GM21529 (cell line): ENCODE results near the gene P2RY8.
A peak's percentile ranks its signal among the peaks of the same experiment; 100 is the strongest.
"Not testable (repeated sequence)": the region's sequence is repeated elsewhere in the genome, so short reads cannot be mapped to it uniquely, and the experiment has no call there.

Experiments used
- ATAC-seq: cut with Tn5 transposase; IDR thresholded peaks from one replicate; pipeline ENCODE4 v1.9.1; 2021; ENCODE audit not compliant: unreplicated experiment

The P2RY8 gene

DNA sequence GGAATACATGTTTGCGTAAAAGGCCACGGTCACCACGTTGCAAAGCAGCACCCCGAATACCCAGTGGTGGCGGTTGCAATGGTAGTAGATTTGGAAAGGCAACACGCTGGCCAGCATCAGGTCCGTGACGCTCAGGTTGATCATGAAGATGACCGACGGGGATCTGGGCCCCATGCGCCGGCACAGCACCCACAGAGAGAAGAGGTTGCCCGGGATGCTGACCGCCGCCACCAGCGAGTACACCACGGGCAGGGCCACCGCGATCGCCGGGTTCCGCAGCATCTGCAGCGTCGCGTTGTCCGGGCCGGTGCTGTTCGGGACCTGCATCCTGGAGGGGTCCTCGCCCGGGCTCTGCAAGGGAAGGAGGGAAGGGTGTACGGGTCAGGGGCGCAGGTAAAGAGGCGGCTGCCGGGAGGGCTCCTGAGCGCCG lies 70.7 kb downstream of the P2RY8 start:
- no peak for ATAC-seq

DNA sequence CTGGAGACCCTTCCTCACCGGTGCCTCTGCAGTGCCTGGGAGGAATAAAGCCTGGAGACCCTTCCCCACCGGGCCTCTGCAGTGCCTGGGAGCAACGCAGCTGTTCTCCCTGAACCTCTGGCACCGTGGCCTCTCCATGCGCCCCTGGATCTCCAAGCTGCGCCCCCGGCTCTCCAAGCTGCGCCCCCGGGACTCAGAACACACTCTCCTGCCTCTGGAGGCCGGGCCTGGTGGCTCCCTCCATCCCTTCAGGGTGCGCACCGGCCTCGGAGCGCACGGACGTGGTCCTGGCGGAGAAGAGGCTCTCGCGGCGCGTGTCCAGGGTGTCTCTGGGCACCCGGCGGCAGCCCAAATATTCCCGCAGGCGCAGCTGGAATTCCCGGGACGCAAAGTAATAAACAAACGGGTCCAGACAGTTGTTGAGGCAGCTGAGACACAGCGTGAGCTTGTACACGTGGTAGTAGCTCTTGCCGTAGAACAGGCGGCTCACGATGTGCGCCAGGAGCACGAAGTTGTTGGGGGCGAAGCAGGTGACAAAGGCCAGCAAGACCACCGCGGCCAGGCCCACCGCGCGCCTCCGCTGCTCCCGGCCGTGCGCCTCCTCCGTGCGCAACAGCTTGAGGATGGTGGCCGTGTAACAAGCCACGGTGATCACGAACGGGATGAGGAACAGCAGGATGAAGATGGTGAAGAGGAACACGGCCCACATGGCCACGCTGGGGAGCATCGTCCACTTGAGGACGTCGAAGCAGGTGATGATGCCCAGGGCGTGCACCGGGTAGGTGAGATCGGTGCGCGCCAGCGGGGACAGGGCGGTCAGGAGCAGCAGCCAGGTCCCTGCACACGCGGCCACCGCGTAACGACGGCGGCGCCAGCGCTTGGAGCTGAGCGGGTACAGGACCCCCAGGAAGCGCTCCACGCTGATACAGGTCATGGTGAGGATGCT lies 71.4 kb downstream of the P2RY8 start:
- no peak for ATAC-seq

- ATAC-seq, result no peak
Observed at GRCh38 chrX:1464971-1465285, 72.1 kb downstream of the P2RY8 start.

DNA sequence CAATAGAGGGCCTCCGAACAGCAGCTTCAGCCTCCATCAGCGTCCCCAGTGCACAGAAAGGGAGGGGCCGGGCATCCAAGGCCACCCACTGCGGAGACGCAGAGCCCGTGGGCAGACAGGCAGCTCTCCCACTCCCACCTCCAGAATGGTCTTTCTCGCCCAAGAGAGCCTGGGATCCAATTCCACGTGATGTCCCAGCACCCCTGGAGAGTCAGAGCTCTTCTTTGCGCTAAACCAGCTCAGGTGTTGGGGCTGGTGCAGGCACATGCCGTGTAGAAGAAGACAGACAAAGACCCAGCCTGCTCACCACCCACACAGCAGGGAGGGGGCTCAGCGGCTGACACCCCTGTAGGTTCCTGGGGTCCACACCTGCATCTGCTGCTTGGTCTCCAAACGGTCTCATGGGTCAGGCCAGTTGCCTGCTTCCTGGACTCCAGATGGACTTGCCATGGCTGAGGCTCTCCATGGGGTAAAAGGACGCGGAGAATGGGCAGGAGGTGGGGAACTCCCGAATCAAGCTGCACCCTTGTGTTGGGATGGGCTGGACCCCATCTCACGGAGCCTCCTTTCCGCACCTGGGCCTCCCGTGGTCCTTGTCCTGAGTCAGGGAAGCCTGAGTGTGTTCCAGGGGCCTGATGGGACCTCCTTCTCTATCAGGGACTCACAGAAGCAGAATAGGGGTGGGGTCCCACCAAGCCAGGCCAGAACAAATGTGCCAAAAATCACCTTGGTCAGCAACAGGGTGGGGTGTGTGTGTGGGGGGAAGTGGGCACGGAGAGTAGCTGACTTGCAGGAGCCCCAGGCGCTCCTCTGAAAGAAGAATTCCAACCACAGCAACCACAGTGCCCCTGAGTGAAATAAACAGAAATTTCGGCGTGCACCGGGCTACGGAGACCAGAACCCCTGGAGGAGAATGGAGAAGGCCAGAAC lies 72.7 kb downstream of the P2RY8 start:
- no peak for ATAC-seq

DNA sequence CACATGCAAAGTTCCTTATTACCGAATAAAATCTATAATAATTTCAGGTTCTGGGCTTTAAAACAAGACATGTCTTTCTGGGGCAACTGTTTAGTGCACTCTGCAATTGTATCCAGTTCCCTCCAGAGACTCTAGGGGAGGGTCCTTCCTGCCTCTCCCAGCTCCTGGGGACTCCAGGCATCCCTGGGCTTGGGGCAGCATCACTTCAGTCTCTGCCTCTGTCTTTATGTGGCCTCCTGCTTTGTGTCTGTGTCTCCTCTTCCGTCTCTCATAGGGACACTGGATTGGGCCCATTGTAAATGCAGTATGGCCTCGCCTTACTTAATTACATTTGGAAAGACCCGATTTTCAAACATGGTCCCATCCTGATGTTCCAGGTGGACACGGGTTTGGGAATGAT lies 73.4 kb downstream of the P2RY8 start:
- ATAC-seq, result no peak

- ATAC-seq, result no peak
Observed at GRCh38 chrX:1462596-1463251, 74.3 kb downstream of the P2RY8 start.

GRCh38 chrX:1462110-1462509 lies 74.9 kb downstream of the P2RY8 start:
- ATAC-seq, result no peak

- ATAC-seq, result no peak
Observed at GRCh38 chrX:1455948-1456280, 81.1 kb downstream of the P2RY8 start.

- peak; percentile 46 for ATAC-seq
Observed at GRCh38 chrX:1453951-1454785, 82.8 kb downstream of the P2RY8 start.

DNA sequence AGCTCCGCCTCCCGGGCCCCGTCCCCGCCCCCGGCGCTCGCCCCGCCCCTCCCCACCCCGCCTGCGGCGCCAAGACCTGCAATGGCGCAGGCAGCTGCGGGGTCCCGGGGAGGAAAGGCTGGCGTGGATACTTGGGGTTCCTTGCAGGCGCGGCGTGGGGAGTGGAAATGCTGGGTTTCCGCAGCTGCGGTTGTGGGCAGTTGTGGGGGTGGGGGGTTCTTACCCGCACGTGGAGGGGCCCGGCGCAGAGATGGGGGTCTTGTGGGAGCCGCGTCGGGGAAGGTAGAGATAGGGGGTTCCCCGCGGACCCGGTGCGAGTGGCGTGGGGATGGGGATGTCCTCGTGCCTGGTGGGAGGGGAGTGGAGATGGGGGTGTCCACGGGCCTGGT lies 83.6 kb downstream of the P2RY8 start:
- peak; percentile 3 for ATAC-seq

DNA sequence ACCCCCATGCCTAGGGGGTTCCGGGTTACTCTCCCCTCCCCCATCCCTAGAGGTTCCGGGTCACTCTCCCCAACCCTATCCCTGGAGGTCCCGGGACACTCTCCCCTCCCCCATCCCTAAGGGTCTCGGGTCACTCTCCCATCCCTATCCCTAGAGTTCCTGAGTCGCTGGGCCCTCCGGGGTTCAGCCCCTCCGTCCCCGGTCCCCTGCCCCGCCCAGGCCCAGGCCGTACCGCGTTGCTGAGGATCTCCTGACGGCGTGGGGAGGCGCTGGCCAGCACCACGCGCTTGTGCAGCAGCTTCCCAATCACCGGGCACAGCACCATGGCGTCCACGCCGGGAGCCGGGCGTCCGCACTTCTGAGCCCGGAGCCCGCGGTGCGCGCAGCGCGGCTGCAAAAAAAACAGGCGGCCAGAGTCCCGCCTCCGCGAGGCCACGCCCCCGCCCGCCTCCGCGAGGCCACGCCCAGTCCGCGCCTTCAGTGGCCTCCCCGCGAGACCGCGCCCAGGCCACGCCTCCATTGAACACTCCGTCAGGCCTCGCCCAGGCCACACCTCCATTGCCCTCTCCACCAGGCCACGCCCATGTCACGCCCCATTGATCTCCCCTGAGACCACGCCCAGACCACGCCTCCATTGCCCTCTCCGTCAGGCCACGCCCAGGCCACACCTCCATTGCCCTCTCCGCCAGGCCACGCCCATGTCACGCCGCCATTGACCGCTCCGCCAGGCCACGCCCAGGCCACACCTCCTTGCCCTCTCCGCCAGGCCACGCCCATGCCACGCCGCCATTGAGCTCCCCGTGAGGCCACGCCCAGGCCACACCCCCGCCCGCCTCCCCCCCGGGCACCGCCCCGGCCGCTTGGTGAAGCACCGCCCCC lies 84.2 kb downstream of the P2RY8 start, which contains the start of gene ASMTL:
ASMTL (minus strand) TSS at position 394 of the 879 bp plus-strand sequence; CDS start at position 325, 69 bp downstream.
- peak; percentile 75 for ATAC-seq

GRCh38 chrX:1451661-1452515 lies 85.1 kb downstream of the P2RY8 start:
- ATAC-seq, result no peak

DNA sequence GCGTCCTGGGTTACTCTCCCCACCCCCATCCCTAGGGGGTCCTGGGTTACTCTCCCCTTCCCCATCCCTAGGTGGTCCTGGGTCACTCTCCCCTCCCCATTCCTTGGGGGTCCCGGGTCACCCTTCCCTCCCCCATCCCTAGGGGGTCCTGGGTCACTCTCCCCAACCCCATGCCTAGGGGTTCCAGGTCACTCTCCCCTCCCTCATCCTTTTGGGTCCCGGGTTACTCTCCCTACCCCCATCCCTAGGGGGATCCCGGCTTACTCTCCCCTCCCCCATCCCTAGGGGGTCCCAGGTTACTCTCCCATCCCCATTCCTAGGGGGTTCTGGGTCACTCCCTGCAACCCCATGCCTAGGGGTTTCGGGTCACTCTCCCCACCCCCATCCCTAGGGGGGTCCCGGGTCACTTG lies 85.7 kb downstream of the P2RY8 start:
- no peak for ATAC-seq

DNA sequence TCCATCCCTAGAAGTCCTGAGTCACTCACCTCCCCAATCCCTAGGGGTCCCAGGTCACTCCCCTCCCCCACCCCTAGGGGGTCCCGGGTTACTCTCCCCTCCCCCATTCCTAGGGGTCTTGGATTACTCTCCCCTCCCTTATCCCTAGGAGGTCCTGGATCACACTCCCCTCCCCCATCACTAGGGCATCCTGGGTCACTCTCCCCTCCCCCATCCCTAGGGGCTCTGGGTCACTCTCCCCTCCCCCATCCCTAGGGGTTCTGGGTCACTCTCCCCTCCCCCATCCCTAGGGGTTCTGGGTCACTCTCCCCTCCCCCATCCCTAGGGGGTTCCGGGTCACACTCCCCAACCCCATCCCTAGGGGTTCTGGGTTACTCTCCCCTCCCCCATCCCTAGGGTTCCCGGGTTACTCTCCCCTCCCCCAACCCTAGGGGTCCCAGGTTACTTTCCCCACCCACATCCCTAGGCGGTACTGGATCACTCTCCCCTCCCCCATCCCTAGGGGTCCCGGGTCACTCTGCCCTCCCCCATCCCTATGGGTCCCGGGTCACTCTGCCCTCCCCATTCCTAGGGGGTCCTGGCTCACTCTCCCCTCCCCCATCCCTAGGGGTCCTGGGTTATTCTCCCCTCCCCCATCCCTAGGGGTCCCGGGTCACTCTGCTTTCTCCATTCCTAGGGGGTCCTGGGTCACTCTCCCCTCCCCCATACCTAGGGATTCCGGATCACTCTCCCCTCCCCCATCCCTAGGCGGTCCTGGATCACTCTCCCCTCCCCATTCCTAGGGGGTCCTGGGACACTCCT lies 86.4 kb downstream of the P2RY8 start:
- ATAC-seq, result no peak

- ATAC-seq, result no peak
Observed at GRCh38 chrX:1449823-1450149, 87.2 kb downstream of the P2RY8 start.

DNA sequence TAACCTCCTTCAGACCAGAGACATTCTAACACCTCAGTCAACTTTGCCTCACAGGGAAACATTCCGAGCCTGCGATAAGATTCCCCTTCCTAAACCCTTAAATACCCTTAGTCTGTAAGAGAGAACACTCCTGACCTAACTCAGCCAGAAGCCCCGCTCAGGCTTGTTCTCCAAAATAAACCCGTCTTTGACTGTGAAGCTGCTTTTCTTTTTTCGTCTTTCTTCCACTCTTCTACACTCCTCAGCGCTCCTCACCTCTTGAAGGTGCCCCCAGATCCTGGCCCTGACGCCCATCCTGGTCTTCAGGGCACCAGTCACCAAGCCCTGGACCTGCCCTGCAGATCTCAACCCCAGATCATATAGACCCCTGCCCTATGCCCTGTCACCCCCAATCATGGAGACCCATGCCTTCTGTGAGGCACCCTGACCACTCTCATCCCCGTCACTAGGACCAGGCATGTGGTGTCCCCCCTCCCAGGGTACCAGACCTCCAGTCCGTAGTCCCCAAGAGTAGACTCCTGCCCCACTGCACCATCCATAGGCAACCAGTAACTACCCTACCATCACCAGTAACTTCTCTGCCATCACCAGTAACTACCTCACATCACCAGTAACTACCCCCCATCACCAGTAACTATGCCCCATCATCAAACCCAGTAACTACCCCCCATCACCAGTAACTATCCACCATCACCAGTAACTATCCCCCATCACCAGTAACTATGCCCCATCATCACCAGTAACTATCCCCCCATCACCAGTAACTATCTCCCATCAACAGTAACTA lies 87.8 kb downstream of the P2RY8 start:
- ATAC-seq, result no peak

DNA sequence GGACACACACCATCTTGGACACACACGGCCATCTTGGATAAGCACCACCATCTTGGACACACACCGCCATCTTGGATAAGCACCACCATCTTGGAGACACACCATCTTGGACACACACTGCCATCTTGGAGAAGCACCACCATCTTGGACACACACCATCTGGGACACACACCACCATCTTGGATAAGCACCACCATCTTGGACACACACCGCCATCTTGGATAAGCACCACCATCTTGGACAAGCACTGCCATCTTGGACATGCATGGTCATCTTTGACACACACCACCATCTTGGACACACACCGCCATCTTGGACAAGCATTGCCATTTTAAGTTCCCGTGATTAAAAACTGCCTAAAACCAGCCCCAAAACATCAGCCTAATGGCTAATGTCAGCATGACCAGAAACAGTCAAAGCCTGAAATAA lies 88.4 kb downstream of the P2RY8 start:
- not testable (repeated sequence) for ATAC-seq
